Mucosa of rectum (tissue), 2 donors: Measurements from ENCODE around the gene MT1H.

Experiments used
- H3K27ac ChIP-seq, 2 donors: one replicate each; pipeline ENCODE4 v1.7.0; 2013; ENCODE audit warnings: inconsistent platforms in 2 of 2, low read depth in 2 of 2, low read length in 2 of 2
- H3K27me3 ChIP-seq, 2 donors: one replicate each; pipeline ENCODE4 v1.7.0; 2013; ENCODE audit warnings: low read length in 2 of 2; ENCODE audit not compliant: control insufficient read depth in 2 of 2, insufficient read depth in 2 of 2
- H3K36me3 ChIP-seq, 2 donors: one replicate each; pipeline ENCODE4 v1.7.0; 2013; ENCODE audit warnings: low read length in 2 of 2; ENCODE audit not compliant: control insufficient read depth in 2 of 2, insufficient read depth in 2 of 2
- H3K4me1 ChIP-seq, 2 donors: one replicate each; pipeline ENCODE4 v1.7.0; 2013; ENCODE audit warnings: low read length in 2 of 2, mild to moderate bottlenecking in 1 of 2; ENCODE audit not compliant: control insufficient read depth in 2 of 2, insufficient read depth in 2 of 2
- H3K4me3 ChIP-seq, 2 donors: one replicate each; pipeline ENCODE4 v1.7.0; 2013; ENCODE audit warnings: low read length in 2 of 2
- H3K9ac ChIP-seq, 2 donors: one replicate each; pipeline ENCODE4 v1.7.0; 2013; ENCODE audit warnings: low read length in 2 of 2, low read depth in 1 of 2, mild to moderate bottlenecking in 1 of 2
- H3K9me3 ChIP-seq, 2 donors: one replicate each; pipeline ENCODE4 v1.7.0; 2013; ENCODE audit warnings: low read length in 2 of 2; ENCODE audit not compliant: control insufficient read depth in 2 of 2
- donor health status: healthy.
- donor health status: Normal muscosa, but diverticular disease.

Gene MT1H

GRCh38 chr16:56683424-56684172 is 14.0 kb downstream of the MT1H start:
- H3K4me1 ChIP-seq = peaks cover 17% of the 10 kb centered on the region in 2 donors
- peak overlapping the region; percentile 43 to 86 for H3K9ac ChIP-seq
- peak overlapping the region; percentile 82 to 94 for H3K4me3 ChIP-seq
- H3K36me3 ChIP-seq = no peaks in the 10 kb centered on the region
- H3K27me3 ChIP-seq = no peaks in the 10 kb centered on the region
- H3K9me3 ChIP-seq = no peaks in the 10 kb centered on the region
- no peak overlapping the region for H3K27ac ChIP-seq

- no peak overlapping the region for H3K9ac ChIP-seq
- no peak overlapping the region for H3K27ac ChIP-seq
- H3K4me1 ChIP-seq = peaks cover 17% of the 10 kb centered on the region in 2 donors
These were observed 14.8 kb downstream of the MT1H start for GRCh38 chr16:56684256-56684925.

GRCh38 chr16:56684926-56685590 is 15.4 kb downstream of the MT1H start:
- peaks cover 17% of the 10 kb centered on the region in 2 donors for H3K4me1 ChIP-seq
- H3K9me3 ChIP-seq = no peaks in the 10 kb centered on the region
- no peak overlapping the region for H3K4me3 ChIP-seq
- no peak overlapping the region for H3K27ac ChIP-seq
- H3K9ac ChIP-seq = no peak overlapping the region
- no peaks in the 10 kb centered on the region for H3K36me3 ChIP-seq
- H3K27me3 ChIP-seq = no peaks in the 10 kb centered on the region

More at GRCh38 chr16:56684256-56684925, 14.8 kb downstream of the MT1H start:
- Histone ChIP-seq H3K27me3 (no peaks in the 10 kb centered on the region), H3K4me3 (no peak overlapping the region), H3K36me3 (no peaks in the 10 kb centered on the region), H3K9me3 (no peaks in the 10 kb centered on the region)

- peaks cover 12 to 14% of the 10 kb centered on the region in 2 donors for H3K4me1 ChIP-seq
- no peaks in the 10 kb centered on the region for H3K9me3 ChIP-seq
- no peak overlapping the region for H3K9ac ChIP-seq
- H3K27ac ChIP-seq = no peak overlapping the region
- H3K4me3 ChIP-seq = no peak overlapping the region
- H3K36me3 ChIP-seq = no peaks in the 10 kb centered on the region
- H3K27me3 ChIP-seq = no peaks in the 10 kb centered on the region
These were observed 17.1 kb downstream of the MT1H start for GRCh38 chr16:56686758-56687157.

- no peak overlapping the region for H3K9ac ChIP-seq
- H3K36me3 ChIP-seq = no peaks in the 10 kb centered on the region
- no peaks in the 10 kb centered on the region for H3K27me3 ChIP-seq
- no peak overlapping the region for H3K4me3 ChIP-seq
- H3K9me3 ChIP-seq = no peaks in the 10 kb centered on the region
- no peak overlapping the region for H3K27ac ChIP-seq
- peaks cover 0 to 2% of the 10 kb centered on the region in 2 donors for H3K4me1 ChIP-seq
These were observed 19.1 kb downstream of the MT1H start for GRCh38 chr16:56688762-56689161.

GRCh38 chr16:56689171-56689570 is 19.6 kb downstream of the MT1H start:
- no peak overlapping the region for H3K27ac ChIP-seq
- no peak overlapping the region for H3K9ac ChIP-seq
- no peaks in the 10 kb centered on the region for H3K36me3 ChIP-seq
- H3K27me3 ChIP-seq = no peaks in the 10 kb centered on the region
- peaks cover 0 to 2% of the 10 kb centered on the region in 2 donors for H3K4me1 ChIP-seq
- no peaks in the 10 kb centered on the region for H3K9me3 ChIP-seq
- H3K4me3 ChIP-seq = no peak overlapping the region

- no peaks in the 10 kb centered on the region for H3K27me3 ChIP-seq
- H3K4me3 ChIP-seq = no peak overlapping the region
- H3K4me1 ChIP-seq = peaks cover 0 to 2% of the 10 kb centered on the region in 2 donors
- no peaks in the 10 kb centered on the region for H3K9me3 ChIP-seq
- H3K9ac ChIP-seq = no peak overlapping the region
- no peak overlapping the region for H3K27ac ChIP-seq
- no peaks in the 10 kb centered on the region for H3K36me3 ChIP-seq
These were observed 21.0 kb downstream of the MT1H start for GRCh38 chr16:56690420-56691122.

GRCh38 chr16:56691885-56692284 is 22.3 kb downstream of the MT1H start:
- Histone ChIP-seq H3K27ac (no peak overlapping the region), H3K4me1 (peaks cover 0 to 2% of the 10 kb centered on the region in 2 donors), H3K4me3 (no peak overlapping the region)

GRCh38 chr16:56695246-56695645 is 25.6 kb downstream of the MT1H start:
- Histone ChIP-seq H3K4me1 (peaks cover 0 to 2% of the 10 kb centered on the region in 2 donors), H3K4me3 (no peak overlapping the region), H3K9me3 (no peaks in the 10 kb centered on the region), H3K9ac (no peak overlapping the region), H3K27me3 (no peaks in the 10 kb centered on the region), H3K36me3 (no peaks in the 10 kb centered on the region), H3K27ac (no peak overlapping the region)

More at GRCh38 chr16:56691885-56692284, 22.3 kb downstream of the MT1H start:
- Histone ChIP-seq H3K27me3 (no peaks in the 10 kb centered on the region), H3K9ac (no peak overlapping the region), H3K36me3 (no peaks in the 10 kb centered on the region), H3K9me3 (no peaks in the 10 kb centered on the region)
